ENCODE results near the gene CACNA1H.

The CACNA1H gene

GRCh38 chr16:1257561-1258224, 104.8 kb downstream of the CACNA1H start:
- H3K4me3 ChIP-seq (ENCODE audit: low read depth in 1 of 2, low read length in 2 of 2), result no peak overlapping the region
- H3K27ac ChIP-seq (ENCODE audit: low read length), result no peak overlapping the region
- H3K27me3 ChIP-seq (ENCODE audit: low read depth, low read length), result peaks cover 10% of the 10 kb centered on the region

GRCh38 chr16:1258225-1258600, 105.3 kb downstream of the CACNA1H start:
- H3K4me3 ChIP-seq (ENCODE audit: low read depth in 1 of 2, low read length in 2 of 2), result no peak overlapping the region
- H3K9me3 ChIP-seq (ENCODE audit: control insufficient read depth in 1 of 2, low read length in 2 of 2), result no peaks in the 10 kb centered on the region
- no peak overlapping the region for H3K27ac ChIP-seq (ENCODE audit: low read length)
- no peaks in the 10 kb centered on the region for H3K36me3 ChIP-seq (ENCODE audit: control insufficient read depth in 1 of 2, insufficient read depth in 2 of 2, low read length in 2 of 2)
- H3K4me1 ChIP-seq (ENCODE audit: control insufficient read depth in 1 of 2, insufficient read depth in 2 of 2, low read length in 2 of 2), result no peaks in the 10 kb centered on the region
- H3K27me3 ChIP-seq (ENCODE audit: low read depth, low read length), result peaks cover 10% of the 10 kb centered on the region

More at GRCh38 chr16:1257561-1258224, 104.8 kb downstream of the CACNA1H start:
- H3K4me1 ChIP-seq (ENCODE audit: control insufficient read depth in 1 of 2, insufficient read depth in 2 of 2, low read length in 2 of 2), result no peaks in the 10 kb centered on the region
- no peaks in the 10 kb centered on the region for H3K36me3 ChIP-seq (ENCODE audit: control insufficient read depth in 1 of 2, insufficient read depth in 2 of 2, low read length in 2 of 2)
- no peaks in the 10 kb centered on the region for H3K9me3 ChIP-seq (ENCODE audit: control insufficient read depth in 1 of 2, low read length in 2 of 2)

- Histone ChIP-seq H3K9me3 (ENCODE audit: control insufficient read depth in 1 of 2, low read length in 2 of 2) (no peaks in the 10 kb centered on the region), H3K27me3 (ENCODE audit: low read depth, low read length) (peaks cover 10% of the 10 kb centered on the region), H3K27ac (ENCODE audit: low read length) (no peak overlapping the region), H3K4me3 (ENCODE audit: low read depth in 1 of 2, low read length in 2 of 2) (no peak overlapping the region), H3K36me3 (ENCODE audit: control insufficient read depth in 1 of 2, insufficient read depth in 2 of 2, low read length in 2 of 2) (no peaks in the 10 kb centered on the region), H3K4me1 (ENCODE audit: control insufficient read depth in 1 of 2, insufficient read depth in 2 of 2, low read length in 2 of 2) (no peaks in the 10 kb centered on the region)
Measured at GRCh38 chr16:1258906-1259759, 106.2 kb downstream of the CACNA1H start.

GRCh38 chr16:1259760-1260068, 106.8 kb downstream of the CACNA1H start:
- Histone ChIP-seq H3K27me3 (ENCODE audit: low read depth, low read length) (peaks cover 10% of the 10 kb centered on the region), H3K4me1 (ENCODE audit: control insufficient read depth in 1 of 2, insufficient read depth in 2 of 2, low read length in 2 of 2) (no peaks in the 10 kb centered on the region), H3K9me3 (ENCODE audit: control insufficient read depth in 1 of 2, low read length in 2 of 2) (no peaks in the 10 kb centered on the region), H3K27ac (ENCODE audit: low read length) (no peak overlapping the region), H3K36me3 (ENCODE audit: control insufficient read depth in 1 of 2, insufficient read depth in 2 of 2, low read length in 2 of 2) (no peaks in the 10 kb centered on the region), H3K4me3 (ENCODE audit: low read depth in 1 of 2, low read length in 2 of 2) (no peak overlapping the region)

- no peaks in the 10 kb centered on the region for H3K4me1 ChIP-seq (ENCODE audit: control insufficient read depth in 1 of 2, insufficient read depth in 2 of 2, low read length in 2 of 2)
- H3K9me3 ChIP-seq (ENCODE audit: control insufficient read depth in 1 of 2, low read length in 2 of 2), result no peaks in the 10 kb centered on the region
- no peak overlapping the region for H3K27ac ChIP-seq (ENCODE audit: low read length)
- H3K36me3 ChIP-seq (ENCODE audit: control insufficient read depth in 1 of 2, insufficient read depth in 2 of 2, low read length in 2 of 2), result no peaks in the 10 kb centered on the region
- peaks cover 10% of the 10 kb centered on the region for H3K27me3 ChIP-seq (ENCODE audit: low read depth, low read length)
- no peak overlapping the region for H3K4me3 ChIP-seq (ENCODE audit: low read depth in 1 of 2, low read length in 2 of 2)
Measured at GRCh38 chr16:1260101-1260680, 107.3 kb downstream of the CACNA1H start.

GRCh38 chr16:1261131-1261892, 108.4 kb downstream of the CACNA1H start:
- no peak overlapping the region for H3K27ac ChIP-seq (ENCODE audit: low read length)
- no peaks in the 10 kb centered on the region for H3K9me3 ChIP-seq (ENCODE audit: control insufficient read depth in 1 of 2, low read length in 2 of 2)
- H3K36me3 ChIP-seq (ENCODE audit: control insufficient read depth in 1 of 2, insufficient read depth in 2 of 2, low read length in 2 of 2), result no peaks in the 10 kb centered on the region
- H3K4me1 ChIP-seq (ENCODE audit: control insufficient read depth in 1 of 2, insufficient read depth in 2 of 2, low read length in 2 of 2), result no peaks in the 10 kb centered on the region
- peaks cover 10% of the 10 kb centered on the region for H3K27me3 ChIP-seq (ENCODE audit: low read depth, low read length)
- no peak overlapping the region for H3K4me3 ChIP-seq (ENCODE audit: low read depth in 1 of 2, low read length in 2 of 2)

GRCh38 chr16:1262210-1262845, 109.4 kb downstream of the CACNA1H start:
- Histone ChIP-seq H3K9me3 (ENCODE audit: control insufficient read depth in 1 of 2, low read length in 2 of 2) (peaks cover 0 to 3% of the 10 kb centered on the region in 2 donors), H3K4me3 (ENCODE audit: low read depth in 1 of 2, low read length in 2 of 2) (no peak overlapping the region), H3K27ac (ENCODE audit: low read length) (no peak overlapping the region), H3K27me3 (ENCODE audit: low read depth, low read length) (peaks cover 10% of the 10 kb centered on the region), H3K4me1 (ENCODE audit: control insufficient read depth in 1 of 2, insufficient read depth in 2 of 2, low read length in 2 of 2) (no peaks in the 10 kb centered on the region), H3K36me3 (ENCODE audit: control insufficient read depth in 1 of 2, insufficient read depth in 2 of 2, low read length in 2 of 2) (no peaks in the 10 kb centered on the region)

- Histone ChIP-seq H3K27ac (ENCODE audit: low read length) (no peak overlapping the region), H3K9me3 (ENCODE audit: control insufficient read depth in 1 of 2, low read length in 2 of 2) (peaks cover 0 to 3% of the 10 kb centered on the region in 2 donors), H3K36me3 (ENCODE audit: control insufficient read depth in 1 of 2, insufficient read depth in 2 of 2, low read length in 2 of 2) (no peaks in the 10 kb centered on the region), H3K4me1 (ENCODE audit: control insufficient read depth in 1 of 2, insufficient read depth in 2 of 2, low read length in 2 of 2) (no peaks in the 10 kb centered on the region), H3K4me3 (ENCODE audit: low read depth in 1 of 2, low read length in 2 of 2) (no peak overlapping the region), H3K27me3 (ENCODE audit: low read depth, low read length) (peaks cover 10% of the 10 kb centered on the region)
Measured at GRCh38 chr16:1262846-1263221, 109.9 kb downstream of the CACNA1H start.

- Histone ChIP-seq H3K27me3 (ENCODE audit: low read depth, low read length) (peaks cover 10% of the 10 kb centered on the region), H3K27ac (ENCODE audit: low read length) (no peak overlapping the region), H3K4me3 (ENCODE audit: low read depth in 1 of 2, low read length in 2 of 2) (no peak overlapping the region), H3K4me1 (ENCODE audit: control insufficient read depth in 1 of 2, insufficient read depth in 2 of 2, low read length in 2 of 2) (no peaks in the 10 kb centered on the region), H3K36me3 (ENCODE audit: control insufficient read depth in 1 of 2, insufficient read depth in 2 of 2, low read length in 2 of 2) (no peaks in the 10 kb centered on the region), H3K9me3 (ENCODE audit: control insufficient read depth in 1 of 2, low read length in 2 of 2) (peaks cover 0 to 3% of the 10 kb centered on the region in 2 donors)
Measured at GRCh38 chr16:1263591-1264344, 110.9 kb downstream of the CACNA1H start.

GRCh38 chr16:1264345-1265089, 111.6 kb downstream of the CACNA1H start:
- no peaks in the 10 kb centered on the region for H3K36me3 ChIP-seq (ENCODE audit: control insufficient read depth in 1 of 2, insufficient read depth in 2 of 2, low read length in 2 of 2)
- peaks cover 7% of the 10 kb centered on the region for H3K27me3 ChIP-seq (ENCODE audit: low read depth, low read length)
- H3K27ac ChIP-seq (ENCODE audit: low read length), result no peak overlapping the region

More at GRCh38 chr16:1264345-1265089, 111.6 kb downstream of the CACNA1H start:
- Histone ChIP-seq H3K4me3 (ENCODE audit: low read depth in 1 of 2, low read length in 2 of 2) (no peak overlapping the region), H3K9me3 (ENCODE audit: control insufficient read depth in 1 of 2, low read length in 2 of 2) (peaks cover 0 to 3% of the 10 kb centered on the region in 2 donors), H3K4me1 (ENCODE audit: control insufficient read depth in 1 of 2, insufficient read depth in 2 of 2, low read length in 2 of 2) (no peaks in the 10 kb centered on the region)

Data from muscle layer of duodenum (tissue), 2 donors.